Lower lobe of right lung (tissue), 2 donors: Measurements from ENCODE around the gene NR0B1. TPM values are rescaled to one million over a fixed set of nuclear protein-coding genes. Genes with fewer than 3 reads are reported as not detected.

Experiments used
- ATAC-seq, 2 donors: fragments of 200-7000 bp; cut with Tn5 transposase; one replicate each; pipeline ENCODE4 v1.9.1; 2020 to 2022; ENCODE audit warnings: mild to moderate bottlenecking in 2 of 2, moderate library complexity in 2 of 2
- DNase-seq: peaks from one replicate; pipeline ENCODE4 v3.0.0-alpha.2; 2020
- H3K27ac ChIP-seq: fragments of 200-600 bp; one replicate; pipeline ENCODE4 v1.8.0; 2022
- H3K27me3 ChIP-seq: fragments of 200-600 bp; one replicate; pipeline ENCODE4 v1.8.0; 2022; ENCODE audit warnings: low read depth
- H3K36me3 ChIP-seq: fragments of 200-600 bp; one replicate; pipeline ENCODE4 v1.8.0; 2022; ENCODE audit warnings: mild to moderate bottlenecking
- H3K4me1 ChIP-seq: fragments of 200-600 bp; one replicate; pipeline ENCODE4 v1.8.0; 2022
- H3K4me3 ChIP-seq: fragments of 200-600 bp; one replicate; pipeline ENCODE4 v1.8.0; 2022; ENCODE audit warnings: mild to moderate bottlenecking
- H3K9me3 ChIP-seq: fragments of 200-600 bp; one replicate; pipeline ENCODE4 v1.8.0; 2022
- intact Hi-C: fragments of 100-400 bp; cut with DNase I; formaldehyde crosslinking; loops from one replicate; pipeline ENCODE4 v1.11.0; 2022
- total RNA-seq: library from RNA; stranded (reverse); fragmentation: NEBNext Ultra II Directional; extraction: Animal tissue kit (Norgen Biotek cat#: 25700); gene quantifications from one replicate; pipeline ENCODE4 v1.2.1, GENCODE V29; 2021
- TF ChIP-seq, protein P1 (sequence below): fragments of 200-600 bp; IDR thresholded peaks from one replicate; pipeline ENCODE4 v1.8.0; 2022; ENCODE audit warnings: antibody characterized with exemption, mild to moderate bottlenecking
- donor health status: DM: no; HTN: yes; CAD: no; lungs with severe emphysema.

The NR0B1 gene
- total RNA-seq, 1 donor from 2014 or later = not detected

- H3K36me3 ChIP-seq = no peaks in the 10 kb centered on the region
- DNase-seq = no peak
- H3K4me1 ChIP-seq = no peaks in the 10 kb centered on the region
- TF ChIP-seq, protein P1, sequence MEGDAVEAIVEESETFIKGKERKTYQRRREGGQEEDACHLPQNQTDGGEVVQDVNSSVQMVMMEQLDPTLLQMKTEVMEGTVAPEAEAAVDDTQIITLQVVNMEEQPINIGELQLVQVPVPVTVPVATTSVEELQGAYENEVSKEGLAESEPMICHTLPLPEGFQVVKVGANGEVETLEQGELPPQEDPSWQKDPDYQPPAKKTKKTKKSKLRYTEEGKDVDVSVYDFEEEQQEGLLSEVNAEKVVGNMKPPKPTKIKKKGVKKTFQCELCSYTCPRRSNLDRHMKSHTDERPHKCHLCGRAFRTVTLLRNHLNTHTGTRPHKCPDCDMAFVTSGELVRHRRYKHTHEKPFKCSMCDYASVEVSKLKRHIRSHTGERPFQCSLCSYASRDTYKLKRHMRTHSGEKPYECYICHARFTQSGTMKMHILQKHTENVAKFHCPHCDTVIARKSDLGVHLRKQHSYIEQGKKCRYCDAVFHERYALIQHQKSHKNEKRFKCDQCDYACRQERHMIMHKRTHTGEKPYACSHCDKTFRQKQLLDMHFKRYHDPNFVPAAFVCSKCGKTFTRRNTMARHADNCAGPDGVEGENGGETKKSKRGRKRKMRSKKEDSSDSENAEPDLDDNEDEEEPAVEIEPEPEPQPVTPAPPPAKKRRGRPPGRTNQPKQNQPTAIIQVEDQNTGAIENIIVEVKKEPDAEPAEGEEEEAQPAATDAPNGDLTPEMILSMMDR = no peak
- H3K27ac ChIP-seq = no peak overlapping the region
- no peaks in the 10 kb centered on the region for H3K27me3 ChIP-seq
- intact Hi-C loops = no loop called here
- no peaks in the 10 kb centered on the region for H3K9me3 ChIP-seq
- no peak overlapping the region for H3K4me3 ChIP-seq
- ATAC-seq = no peak
These were observed 25.6 kb downstream of the NR0B1 start for GRCh38 chrX:30283456-30284200.

DNA sequence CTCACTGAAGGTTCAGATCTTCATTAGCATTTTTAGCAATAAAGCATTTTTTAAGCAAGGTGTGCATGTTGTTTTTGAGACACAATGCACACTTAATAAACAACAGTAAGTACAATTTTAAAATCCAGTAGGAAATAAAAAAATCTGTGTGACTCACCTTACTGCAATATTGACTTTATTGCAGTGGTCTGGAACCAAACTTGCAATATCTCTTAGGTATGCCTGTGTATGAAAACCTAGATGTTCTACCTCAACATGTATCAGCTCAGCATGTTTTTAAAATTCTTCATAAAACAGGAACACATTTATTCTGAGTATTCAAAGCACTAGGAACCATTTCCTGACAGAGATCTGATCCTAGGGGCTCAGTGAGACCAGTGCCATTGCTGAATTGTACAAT is 26.7 kb downstream of the NR0B1 start:
- DNase-seq (no peak), ATAC-seq (no peak)
- intact Hi-C loops = no loop called here
- Histone ChIP-seq H3K36me3 (no peaks in the 10 kb centered on the region), H3K4me3 (no peak overlapping the region), H3K27ac (no peak overlapping the region), H3K27me3 (no peaks in the 10 kb centered on the region), H3K9me3 (no peaks in the 10 kb centered on the region), H3K4me1 (no peaks in the 10 kb centered on the region)
- TF ChIP-seq, protein P1 = no peak

- Histone ChIP-seq H3K27ac (no peak overlapping the region), H3K9me3 (no peaks in the 10 kb centered on the region), H3K4me1 (no peaks in the 10 kb centered on the region), H3K4me3 (no peak overlapping the region), H3K36me3 (no peaks in the 10 kb centered on the region), H3K27me3 (no peaks in the 10 kb centered on the region)
- no peak for ATAC-seq
- TF ChIP-seq, protein P1 = no peak
- no peak for DNase-seq
- intact Hi-C loops = no loop called here
These were observed 28.8 kb downstream of the NR0B1 start for GRCh38 chrX:30280428-30280827.

- Histone ChIP-seq H3K36me3 (no peaks in the 10 kb centered on the region), H3K9me3 (no peaks in the 10 kb centered on the region), H3K4me3 (no peak overlapping the region), H3K27ac (no peak overlapping the region), H3K27me3 (no peaks in the 10 kb centered on the region), H3K4me1 (no peaks in the 10 kb centered on the region)
- intact Hi-C loops = no loop called here
- DNase-seq (no peak), ATAC-seq (no peak)
- TF ChIP-seq, protein P1 = no peak
These were observed 30.8 kb downstream of the NR0B1 start for GRCh38 chrX:30278365-30278764.

- H3K36me3 ChIP-seq = no peaks in the 10 kb centered on the region
- DNase-seq (no peak), ATAC-seq (no peak)
- intact Hi-C loops = no loop called here
- H3K4me3 ChIP-seq = no peak overlapping the region
- TF ChIP-seq, protein P1 = no peak
- no peaks in the 10 kb centered on the region for H3K4me1 ChIP-seq
- H3K9me3 ChIP-seq = no peaks in the 10 kb centered on the region
- no peak overlapping the region for H3K27ac ChIP-seq
- no peaks in the 10 kb centered on the region for H3K27me3 ChIP-seq
These were observed 33.7 kb downstream of the NR0B1 start for GRCh38 chrX:30275498-30275897.
